D721Med (cell line): ENCODE measurements around the gene KIAA0232.
"Not testable (repeated sequence)": the region's sequence is repeated elsewhere in the genome, so short reads cannot be mapped to it uniquely, and the experiment has no call there.

Experiments used
- DNase-seq: peaks from one replicate; pipeline ENCODE4 v3.0.0; 2011; ENCODE audit warnings: low spot score; ENCODE audit not compliant: insufficient read length
- FAIRE-seq: peaks from 2 replicates; lab custom pipeline; 2011; peaks lifted over from hg19 to GRCh38; lab: Jason Lieb, UNC
- TF ChIP-seq, protein P1 (sequence below): IDR thresholded peaks from 2 replicates; pipeline ENCODE4 v1.5.1; 2012; ENCODE audit warnings: mild to moderate bottlenecking, control low read depth; ENCODE audit not compliant: insufficient read depth; ENCODE audit errors: missing control alignments

The KIAA0232 gene

GRCh38 chr4:6909970-6910339 lies 127.4 kb downstream of the KIAA0232 start:
- FAIRE-seq (no peak), DNase-seq (no peak)
- TF ChIP-seq, protein P1, sequence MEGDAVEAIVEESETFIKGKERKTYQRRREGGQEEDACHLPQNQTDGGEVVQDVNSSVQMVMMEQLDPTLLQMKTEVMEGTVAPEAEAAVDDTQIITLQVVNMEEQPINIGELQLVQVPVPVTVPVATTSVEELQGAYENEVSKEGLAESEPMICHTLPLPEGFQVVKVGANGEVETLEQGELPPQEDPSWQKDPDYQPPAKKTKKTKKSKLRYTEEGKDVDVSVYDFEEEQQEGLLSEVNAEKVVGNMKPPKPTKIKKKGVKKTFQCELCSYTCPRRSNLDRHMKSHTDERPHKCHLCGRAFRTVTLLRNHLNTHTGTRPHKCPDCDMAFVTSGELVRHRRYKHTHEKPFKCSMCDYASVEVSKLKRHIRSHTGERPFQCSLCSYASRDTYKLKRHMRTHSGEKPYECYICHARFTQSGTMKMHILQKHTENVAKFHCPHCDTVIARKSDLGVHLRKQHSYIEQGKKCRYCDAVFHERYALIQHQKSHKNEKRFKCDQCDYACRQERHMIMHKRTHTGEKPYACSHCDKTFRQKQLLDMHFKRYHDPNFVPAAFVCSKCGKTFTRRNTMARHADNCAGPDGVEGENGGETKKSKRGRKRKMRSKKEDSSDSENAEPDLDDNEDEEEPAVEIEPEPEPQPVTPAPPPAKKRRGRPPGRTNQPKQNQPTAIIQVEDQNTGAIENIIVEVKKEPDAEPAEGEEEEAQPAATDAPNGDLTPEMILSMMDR: no peak

GRCh38 chr4:6910340-6910959 lies 127.9 kb downstream of the KIAA0232 start:
- TF ChIP-seq, protein P1: no peak
- DNase-seq (no peak), FAIRE-seq (no peak)

- no peak for FAIRE-seq
- DNase-seq: no peak
- TF ChIP-seq, protein P1: no peak
Observed at GRCh38 chr4:6910960-6911874, 128.7 kb downstream of the KIAA0232 start.

- DNase-seq, FAIRE-seq: not testable (repeated sequence)
Observed at GRCh38 chr4:6911917-6912316, 129.4 kb downstream of the KIAA0232 start.

- no peak for FAIRE-seq
- TF ChIP-seq, protein P1: no peak
- DNase-seq: no peak
Observed at GRCh38 chr4:6912441-6912840, 129.9 kb downstream of the KIAA0232 start.

DNA sequence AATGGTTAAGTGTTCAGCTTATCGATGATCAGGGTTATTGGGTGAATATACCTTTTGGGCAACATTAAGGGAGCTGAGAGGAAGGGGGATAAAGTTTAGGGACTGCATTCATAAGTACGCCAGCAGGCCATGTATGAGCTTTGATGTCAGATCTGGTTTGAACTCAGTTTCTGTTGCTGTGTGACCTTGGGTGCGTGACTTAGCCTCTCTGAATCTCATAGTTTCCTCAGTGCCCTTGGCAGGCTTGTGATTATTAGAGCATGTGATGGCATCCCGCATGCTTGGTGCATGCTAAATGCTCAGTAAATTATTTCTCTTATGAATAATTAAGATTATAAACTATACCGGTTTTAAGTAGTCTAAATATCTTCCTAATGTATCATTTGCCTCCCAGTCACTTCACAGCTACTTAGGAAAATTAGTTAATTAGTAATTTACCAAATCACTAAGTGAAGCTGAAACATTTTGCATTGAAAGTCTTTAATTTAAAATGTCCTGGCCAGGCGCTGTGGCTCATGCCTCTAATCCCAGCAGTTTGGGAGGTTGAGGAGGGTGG lies 130.9 kb downstream of the KIAA0232 start:
- FAIRE-seq (no peak), DNase-seq (no peak)
- TF ChIP-seq, protein P1: no peak

DNA sequence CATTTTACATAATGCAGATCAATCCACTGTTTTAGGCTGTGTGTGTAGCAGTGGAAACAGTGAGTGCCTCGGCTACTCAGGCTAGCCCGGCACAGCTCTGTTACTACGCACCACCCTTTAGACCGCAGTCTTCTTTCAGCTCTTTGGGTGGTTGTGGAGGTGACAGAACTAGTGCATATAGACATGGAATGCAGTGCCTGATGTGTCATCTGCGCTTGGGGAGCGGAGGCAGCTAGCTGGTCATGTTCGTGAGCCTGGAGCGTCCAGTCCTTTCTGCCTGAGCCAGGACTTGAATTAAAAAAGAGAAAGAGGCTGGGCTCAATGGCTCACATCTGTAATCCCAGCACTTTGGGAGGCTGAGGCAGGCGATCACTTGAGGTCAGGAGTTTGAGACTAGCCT lies 131.9 kb downstream of the KIAA0232 start:
- FAIRE-seq (no peak), DNase-seq (no peak)
- TF ChIP-seq, protein P1: no peak
